A549 (cell line): Measurements from ENCODE around the gene TRIM69. TPM values are rescaled to one million over a fixed set of nuclear protein-coding genes. Genes with fewer than 3 reads are reported as not detected.
"Not testable (repeated sequence)": the region's sequence is repeated elsewhere in the genome, so short reads cannot be mapped to it uniquely, and the experiment has no call there.

ENCODE experiments used
- ATAC-seq, 2 experiments: fragments of 200-7000 bp in 1 of 2; fragments of >200 bp in 1 of 2; cut with Nextera tagmentation in 1 of 2; cut with Tn5 transposase in 1 of 2; 3 replicates each; pipeline versions ENCODE4 v1.8.0 to v1.9.1; 2018 to 2020; ENCODE audit warnings: mild to moderate bottlenecking in 1 of 2, moderate library complexity in 1 of 2
- CTCF ChIA-PET: fragments of 300-600 bp; sonication (Branson Sonifier 250); formaldehyde crosslinking; extraction: SDS; loops from one replicate; lab custom pipeline; 2021; ENCODE audit warnings: antibody characterized with exemption, inconsistent platforms; lab: Yijun Ruan, JAX
- POLR2A ChIA-PET: fragments of 350-600 bp; formaldehyde crosslinking; extraction: SDS; loops from one replicate; lab custom pipeline; 2021; ENCODE audit warnings: antibody characterized with exemption, inconsistent platforms; lab: Yijun Ruan, JAX
- DNase-seq, 2 experiments: peaks; one replicate each; pipeline versions ENCODE4 v3.0.0 to v3.0.0-alpha.2; 2011 to 2016; ENCODE audit warnings: low read depth in 1 of 2, low spot score in 1 of 2
- FAIRE-seq: peaks from 2 replicates; lab custom pipeline; 2011; peaks lifted over from hg19 to GRCh38; lab: Jason Lieb, UNC
- H3K27ac ChIP-seq, 2 experiments: fragments of >200 bp; sonication (Bioruptor Twin); formaldehyde crosslinking; 3 replicates each; pipeline ENCODE4 v1.5.1; 2016 to 2017
- H3K4me1 ChIP-seq: fragments of >200 bp; sonication (Bioruptor Twin); formaldehyde crosslinking; 3 replicates; pipeline ENCODE4 v1.6.1; 2016
- H3K4me2 ChIP-seq: fragments of >200 bp; sonication (Bioruptor Twin); formaldehyde crosslinking; 3 replicates; pipeline ENCODE4 v1.6.1; 2016
- H3K4me3 ChIP-seq: fragments of >200 bp; sonication (Bioruptor Twin); formaldehyde crosslinking; 3 replicates; pipeline ENCODE4 v1.5.1; 2016
- H3K9me3 ChIP-seq: fragments of >200 bp; sonication (Bioruptor Twin); formaldehyde crosslinking; 3 replicates; pipeline ENCODE4 v1.6.1; 2016
- CEBPB ChIP-seq, 2 experiments: fragments of >200 bp in 1 of 2; sonication (Bioruptor Twin) in 1 of 2; formaldehyde crosslinking in 1 of 2; IDR thresholded peaks; 2 replicates each; pipeline ENCODE4 v1.6.1; 2012 to 2016
- CHD4 ChIP-seq: fragments of 200-600 bp; sonication (generic); IDR thresholded peaks from 2 replicates; pipeline ENCODE4 v1.6.1; 2016; ENCODE audit warnings: antibody characterized with exemption, mild to moderate bottlenecking, borderline replicate concordance
- EHMT2 ChIP-seq: fragments of 200-600 bp; sonication (generic); IDR thresholded peaks from 2 replicates; pipeline ENCODE4 v1.6.1; 2016; ENCODE audit warnings: antibody characterized with exemption, low read depth, mild to moderate bottlenecking, moderate library complexity
- FOSL2 ChIP-seq, 2 experiments: fragments of 450-650 bp in 1 of 2; fragments of >200 bp in 1 of 2; sonication (Bioruptor Twin) in 1 of 2; formaldehyde crosslinking; IDR thresholded peaks; 2 replicates each; pipeline versions ENCODE4 v1.5.0 to v1.6.1; 2016 to 2020; ENCODE audit warnings: mild to moderate bottlenecking in 1 of 2, moderate library complexity in 1 of 2
- HES2 ChIP-seq: fragments of >200 bp; sonication (Bioruptor Twin); formaldehyde crosslinking; IDR thresholded peaks from 2 replicates; pipeline ENCODE4 v1.6.1; 2016
- JUN ChIP-seq, 2 experiments: fragments of >200 bp; sonication (Bioruptor Twin); formaldehyde crosslinking; IDR thresholded peaks; 2 replicates in 1 of 2; 3 replicates in 1 of 2; pipeline ENCODE4 v1.6.1; 2016 to 2017
- JUNB ChIP-seq: fragments of >200 bp; sonication (Bioruptor Twin); formaldehyde crosslinking; IDR thresholded peaks from 2 replicates; pipeline ENCODE4 v1.6.1; 2016
- NFE2L2 ChIP-seq: fragments of 150-350 bp; conservative IDR thresholded peaks from 2 replicates; pipeline ENCODE4 v1.6.1; 2014; ENCODE audit warnings: low read length
- NPAS2 ChIP-seq: fragments of 250-450 bp; sonication (Bioruptor Pico); IDR thresholded peaks from 2 replicates; pipeline ENCODE4 v1.8.0; 2022; ENCODE audit warnings: mild to moderate bottlenecking, moderate library complexity, borderline replicate concordance
- PBX3 ChIP-seq: IDR thresholded peaks from 2 replicates; pipeline ENCODE4 v1.6.1; 2012
- POLR2A ChIP-seq: IDR thresholded peaks from 2 replicates; pipeline ENCODE4 v1.6.1; 2012; ENCODE audit warnings: mild to moderate bottlenecking, low read length
- RARB ChIP-seq: fragments of 250-450 bp; sonication (Bioruptor Pico); IDR thresholded peaks from 2 replicates; pipeline ENCODE4 v1.8.0; 2021; ENCODE audit warnings: mild to moderate bottlenecking, moderate library complexity
- RFX5 ChIP-seq: fragments of 450-650 bp; IDR thresholded peaks from 2 replicates; pipeline ENCODE4 v1.7.1; 2014; ENCODE audit warnings: antibody characterized with exemption, mild to moderate bottlenecking, moderate library complexity
- ZFP36 ChIP-seq: fragments of 450-650 bp; IDR thresholded peaks from 2 replicates; pipeline ENCODE4 v1.6.1; 2014; ENCODE audit warnings: borderline replicate concordance; ENCODE audit not compliant: partially characterized antibody
- ZNF302 ChIP-seq: fragments of 250-450 bp; sonication (Bioruptor Pico); IDR thresholded peaks from 2 replicates; pipeline ENCODE4 v1.9.0; 2021; ENCODE audit warnings: inconsistent platforms, mild to moderate bottlenecking, moderate library complexity
- WGBS: methylation state at CpG from one replicate; pipeline ENCODE4 v1.1.6; 2017; ENCODE audit errors: missing lambda C conversion rate; 5-methylcytosine and 5-hydroxymethylcytosine counted together
- polyA plus RNA-seq, 4 experiments: library from polyadenylated mRNA; depleted of rRNA in 3 of 4; stranded (reverse); fragments of >200 nt; fragmentation: RNase III in 1 of 4; extraction: RNeasy Plus Mini Kit Qiagen cat#74134 plus additional on column Dnase treatment in 1 of 4; gene quantifications; 2 replicates in 3 of 4; 3 replicates in 1 of 4; pipeline ENCODE4 v1.2.3, GENCODE V29; 2011 to 2017
- TF ChIP-seq, protein P1 (sequence below): fragments of 150-350 bp; IDR thresholded peaks from 2 replicates; pipeline ENCODE4 v1.6.1; 2014; ENCODE audit warnings: low read depth, mild to moderate bottlenecking, low read length
- TF ChIP-seq, protein P2 (sequence below): fragments of 200-600 bp; sonication (generic); IDR thresholded peaks from 2 replicates; pipeline ENCODE4 v1.6.1; 2016; ENCODE audit warnings: antibody characterized with exemption, mild to moderate bottlenecking, moderate library complexity

TRIM69 gene
- polyA plus RNA-seq, 2 of the 4 experiments (the other 2 are of a cell fraction) = 9.0 to 10.4 TPM

- CTCF ChIA-PET = interaction anchor here (1.0 to 2.4 kb wide), 2 partner anchors 10 to 19 kb away, joined by 3 to 8 read pairs; no protein-coding TSS in a partner anchor
- no peak for ATAC-seq
- Histone ChIP-seq H3K4me2 (no peak overlapping the region), H3K27ac (no peak overlapping the region), H3K4me1 (no peaks in the 10 kb centered on the region), H3K9me3 (no peaks in the 10 kb centered on the region), H3K4me3 (no peak overlapping the region)
- DNase-seq = no peak
- POLR2A ChIA-PET = no interaction called here
- 90% methylated on average over 8 of the region's 8 CpGs for WGBS
- no peak for FAIRE-seq
- no peak for TF ChIP-seq RFX5
- no peak for TF ChIP-seq CHD4
- TF ChIP-seq POLR2A = no peak
- no peak for TF ChIP-seq RARB (CRISPR knock-in tag)
- TF ChIP-seq, protein P1, sequence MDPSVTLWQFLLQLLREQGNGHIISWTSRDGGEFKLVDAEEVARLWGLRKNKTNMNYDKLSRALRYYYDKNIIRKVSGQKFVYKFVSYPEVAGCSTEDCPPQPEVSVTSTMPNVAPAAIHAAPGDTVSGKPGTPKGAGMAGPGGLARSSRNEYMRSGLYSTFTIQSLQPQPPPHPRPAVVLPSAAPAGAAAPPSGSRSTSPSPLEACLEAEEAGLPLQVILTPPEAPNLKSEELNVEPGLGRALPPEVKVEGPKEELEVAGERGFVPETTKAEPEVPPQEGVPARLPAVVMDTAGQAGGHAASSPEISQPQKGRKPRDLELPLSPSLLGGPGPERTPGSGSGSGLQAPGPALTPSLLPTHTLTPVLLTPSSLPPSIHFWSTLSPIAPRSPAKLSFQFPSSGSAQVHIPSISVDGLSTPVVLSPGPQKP = no peak
- no peak for TF ChIP-seq NPAS2 (CRISPR knock-in tag)
- no peak for TF ChIP-seq EHMT2
- TF ChIP-seq ZNF302 (CRISPR knock-in tag) = no peak
- TF ChIP-seq FOSL2 (IDR thresholded peaks at IDR 0.05) = no peak
- no peak for TF ChIP-seq FOSL2 (CRISPR knock-in tag; IDR thresholded peaks at IDR 0.05)
- no peak for TF ChIP-seq NFE2L2
- no peak for TF ChIP-seq JUN (IDR thresholded peaks at IDR 0.05)
- TF ChIP-seq HES2 = no peak
- TF ChIP-seq ZFP36 = no peak
Observed at GRCh38 chr15:44718927-44719292, 17.4 kb upstream of the TRIM69 start.

GRCh38 chr15:44719293-44719999, 16.9 kb upstream of the TRIM69 start:
- no peak overlapping the region for H3K4me2 ChIP-seq
- no peak overlapping the region for H3K4me3 ChIP-seq
- TF ChIP-seq JUNB = no peak
- TF ChIP-seq PBX3 = no peak
- no peak for TF ChIP-seq RFX5
- no peak for TF ChIP-seq ZNF302 (CRISPR knock-in tag)
- TF ChIP-seq, protein P2, sequence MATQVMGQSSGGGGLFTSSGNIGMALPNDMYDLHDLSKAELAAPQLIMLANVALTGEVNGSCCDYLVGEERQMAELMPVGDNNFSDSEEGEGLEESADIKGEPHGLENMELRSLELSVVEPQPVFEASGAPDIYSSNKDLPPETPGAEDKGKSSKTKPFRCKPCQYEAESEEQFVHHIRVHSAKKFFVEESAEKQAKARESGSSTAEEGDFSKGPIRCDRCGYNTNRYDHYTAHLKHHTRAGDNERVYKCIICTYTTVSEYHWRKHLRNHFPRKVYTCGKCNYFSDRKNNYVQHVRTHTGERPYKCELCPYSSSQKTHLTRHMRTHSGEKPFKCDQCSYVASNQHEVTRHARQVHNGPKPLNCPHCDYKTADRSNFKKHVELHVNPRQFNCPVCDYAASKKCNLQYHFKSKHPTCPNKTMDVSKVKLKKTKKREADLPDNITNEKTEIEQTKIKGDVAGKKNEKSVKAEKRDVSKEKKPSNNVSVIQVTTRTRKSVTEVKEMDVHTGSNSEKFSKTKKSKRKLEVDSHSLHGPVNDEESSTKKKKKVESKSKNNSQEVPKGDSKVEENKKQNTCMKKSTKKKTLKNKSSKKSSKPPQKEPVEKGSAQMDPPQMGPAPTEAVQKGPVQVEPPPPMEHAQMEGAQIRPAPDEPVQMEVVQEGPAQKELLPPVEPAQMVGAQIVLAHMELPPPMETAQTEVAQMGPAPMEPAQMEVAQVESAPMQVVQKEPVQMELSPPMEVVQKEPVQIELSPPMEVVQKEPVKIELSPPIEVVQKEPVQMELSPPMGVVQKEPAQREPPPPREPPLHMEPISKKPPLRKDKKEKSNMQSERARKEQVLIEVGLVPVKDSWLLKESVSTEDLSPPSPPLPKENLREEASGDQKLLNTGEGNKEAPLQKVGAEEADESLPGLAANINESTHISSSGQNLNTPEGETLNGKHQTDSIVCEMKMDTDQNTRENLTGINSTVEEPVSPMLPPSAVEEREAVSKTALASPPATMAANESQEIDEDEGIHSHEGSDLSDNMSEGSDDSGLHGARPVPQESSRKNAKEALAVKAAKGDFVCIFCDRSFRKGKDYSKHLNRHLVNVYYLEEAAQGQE = no peak
- no peak for TF ChIP-seq FOSL2 (IDR thresholded peaks at IDR 0.05)
- no peak for TF ChIP-seq FOSL2 (CRISPR knock-in tag; IDR thresholded peaks at IDR 0.05)
- TF ChIP-seq CEBPB (IDR thresholded peaks at IDR 0.05) = no peak
- no peaks in the 10 kb centered on the region for H3K4me1 ChIP-seq
- CTCF ChIA-PET = interaction anchor here (1.0 to 1.5 kb wide), 2 partner anchors 9 to 10 kb away, joined by 3 to 5 read pairs; partner anchors contain the start of gene PATL2
- POLR2A ChIA-PET = no interaction called here
- ATAC-seq (peak in 1 of 2 experiments; percentile 23; a peak in 1 of 6 replicates), DNase-seq (no peak), FAIRE-seq (no peak)
- WGBS = 85% methylated on average over 4 of the region's 4 CpGs
- H3K27ac ChIP-seq = no peak overlapping the region
- H3K9me3 ChIP-seq = no peaks in the 10 kb centered on the region

DNA sequence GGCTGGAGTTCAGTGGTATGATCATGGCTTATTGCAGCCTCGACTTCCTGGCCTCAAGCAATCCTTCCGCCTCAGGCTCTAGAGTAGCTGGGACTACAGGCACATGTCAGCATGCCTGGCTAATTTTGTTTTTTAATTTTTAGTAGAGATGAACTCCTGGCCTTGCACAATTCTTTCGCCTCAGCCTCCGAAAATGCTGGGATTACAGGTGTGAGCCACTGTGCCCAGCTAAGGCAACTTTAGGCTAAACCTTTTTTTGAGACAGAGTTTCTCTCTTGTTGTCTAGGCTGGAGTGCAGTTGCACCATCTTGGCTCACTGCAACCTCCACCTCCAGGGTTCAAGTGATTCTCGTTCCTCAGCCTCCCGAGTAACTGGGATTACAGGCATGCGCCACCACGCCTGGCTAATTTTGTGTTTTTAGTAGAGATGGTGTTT, 16.3 kb upstream of the TRIM69 start:
- FAIRE-seq, DNase-seq, H3K4me2 ChIP-seq, H3K4me1 ChIP-seq, ATAC-seq, H3K27ac ChIP-seq, H3K9me3 ChIP-seq, H3K4me3 ChIP-seq: not testable (repeated sequence)
- CTCF ChIA-PET = interaction anchor here (1.5 kb wide), 1 partner anchor 9 kb away, joined by 5 read pairs; the partner anchor contains the start of gene PATL2
- 85% methylated on average over 8 of the region's 8 CpGs for WGBS
- POLR2A ChIA-PET = interaction anchor here (0.7 kb wide), 1 partner anchor 9 kb away, joined by 3 read pairs; no protein-coding TSS in a partner anchor
